WTC11 (cell line): ENCODE measurements around the gene CLEC1A. TPM values are rescaled to one million over a fixed set of nuclear protein-coding genes. Genes with fewer than 3 reads are reported as not detected.

Experiments used
- ATAC-seq: fragments of 200-7000 bp; cut with Tn5 transposase; 2 replicates; pipeline ENCODE4 v1.10.0; 2021; ENCODE audit warnings: mild to moderate bottlenecking, moderate library complexity
- CTCF ChIA-PET: fragments of 300-600 bp; sonication (Branson Sonifier 250); formaldehyde crosslinking; loops from one replicate; lab custom pipeline; 2021; ENCODE audit warnings: antibody characterized with exemption; lab: Charles Lee
- POLR2A ChIA-PET: fragments of 350-600 bp; sonication (Branson Sonifier 250); formaldehyde crosslinking; loops from one replicate; lab custom pipeline; 2021; ENCODE audit warnings: antibody characterized with exemption; lab: Charles Lee
- DNase-seq: peaks from one replicate; pipeline ENCODE4 v3.0.0; 2021; ENCODE audit warnings: low spot score
- H3K27ac Mint-ChIP-seq: 2 replicates; pipeline ENCODE4 v1.8.0; 2021; ENCODE audit warnings: mixed read lengths
- H3K27me3 Mint-ChIP-seq: 2 replicates; pipeline ENCODE4 v1.8.0; 2021; ENCODE audit warnings: low read depth, mild to moderate bottlenecking, moderate library complexity, mixed read lengths
- H3K36me3 Mint-ChIP-seq: 2 replicates; pipeline ENCODE4 v1.8.0; 2021; ENCODE audit warnings: mixed read lengths
- H3K4me1 Mint-ChIP-seq: 2 replicates; pipeline ENCODE4 v1.8.0; 2022; ENCODE audit warnings: mixed read lengths
- H3K4me3 Mint-ChIP-seq: 2 replicates; pipeline ENCODE4 v1.8.0; 2021; ENCODE audit warnings: mild to moderate bottlenecking, moderate library complexity, mixed read lengths
- H3K9me3 Mint-ChIP-seq: 2 replicates; pipeline ENCODE4 v1.8.0; 2021; ENCODE audit warnings: mixed read lengths
- ATF3 ChIP-seq: sonication (generic); formaldehyde crosslinking; conservative IDR thresholded peaks from 2 replicates; pipeline ENCODE4 v1.8.1; 2022; ENCODE audit warnings: mild to moderate bottlenecking, missing genetic modification reagents
- ATF6 ChIP-seq: sonication (generic); formaldehyde crosslinking; IDR thresholded peaks from 2 replicates; pipeline ENCODE4 v1.8.1; 2023; ENCODE audit warnings: mild to moderate bottlenecking, missing genetic modification reagents
- ESRRA ChIP-seq: sonication (generic); formaldehyde crosslinking; IDR thresholded peaks from 2 replicates; pipeline ENCODE4 v1.8.1; 2022; ENCODE audit warnings: mild to moderate bottlenecking, missing genetic modification reagents, borderline replicate concordance
- FOXJ3 ChIP-seq: sonication (generic); formaldehyde crosslinking; IDR thresholded peaks from 2 replicates; pipeline ENCODE4 v1.9.0; 2021; ENCODE audit warnings: missing genetic modification reagents, mild to moderate bottlenecking, borderline replicate concordance
- FOXP1 ChIP-seq: sonication (generic); formaldehyde crosslinking; IDR thresholded peaks from 2 replicates; pipeline ENCODE4 v1.8.0; 2022; ENCODE audit warnings: missing genetic modification reagents, mild to moderate bottlenecking, moderate library complexity, borderline replicate concordance
- IRF1 ChIP-seq: sonication (generic); formaldehyde crosslinking; IDR thresholded peaks from 2 replicates; pipeline ENCODE4 v1.8.0; 2023; ENCODE audit warnings: missing genetic modification reagents
- RELA ChIP-seq: sonication (generic); formaldehyde crosslinking; IDR thresholded peaks from 2 replicates; pipeline ENCODE4 v1.8.1; 2022; ENCODE audit warnings: missing genetic modification reagents, mild to moderate bottlenecking, borderline replicate concordance
- SMAD3 ChIP-seq: sonication (generic); formaldehyde crosslinking; IDR thresholded peaks from 2 replicates; pipeline ENCODE4 v1.8.0; 2022; ENCODE audit warnings: missing genetic modification reagents, mild to moderate bottlenecking, borderline replicate concordance
- SOX15 ChIP-seq: fragments of 250-450 bp; sonication (Bioruptor Pico); IDR thresholded peaks from 2 replicates; pipeline ENCODE4 v1.9.0; 2021; ENCODE audit warnings: mild to moderate bottlenecking
- TCF7 ChIP-seq: sonication (generic); formaldehyde crosslinking; IDR thresholded peaks from 2 replicates; pipeline ENCODE4 v1.8.0; 2022; ENCODE audit warnings: mild to moderate bottlenecking, low read depth, missing genetic modification reagents, moderate library complexity
- TEAD1 ChIP-seq: sonication (generic); formaldehyde crosslinking; IDR thresholded peaks from 2 replicates; pipeline ENCODE4 v1.8.0; 2022; ENCODE audit warnings: mild to moderate bottlenecking, missing genetic modification reagents
- USF1 ChIP-seq: sonication (generic); formaldehyde crosslinking; IDR thresholded peaks from 2 replicates; pipeline ENCODE4 v1.8.0; 2022; ENCODE audit warnings: mild to moderate bottlenecking, missing genetic modification reagents
- ZNF423 ChIP-seq: fragments of 250-450 bp; sonication (Bioruptor Pico); IDR thresholded peaks from 2 replicates; pipeline ENCODE4 v2.1.2; 2022; ENCODE audit warnings: mild to moderate bottlenecking, moderate library complexity
- ZNF425 ChIP-seq: fragments of 250-450 bp; sonication (Bioruptor Pico); conservative IDR thresholded peaks from 2 replicates; pipeline ENCODE4 v1.9.0; 2021; ENCODE audit warnings: mild to moderate bottlenecking
- total RNA-seq: library from RNA; stranded (reverse); gene quantifications from 3 replicates; pipeline ENCODE4 v1.2.3, GENCODE V29; 2021
- TF ChIP-seq, protein P1 (sequence below): sonication (generic); formaldehyde crosslinking; IDR thresholded peaks from 2 replicates; pipeline ENCODE4 v1.8.1; 2022; ENCODE audit warnings: mild to moderate bottlenecking, missing genetic modification reagents, moderate library complexity, borderline replicate concordance
- TF ChIP-seq, protein P2 (sequence below): fragments of 250-450 bp; sonication (Bioruptor Pico); IDR thresholded peaks from 2 replicates; pipeline ENCODE4 v1.9.0; 2021; ENCODE audit warnings: mild to moderate bottlenecking
- TF ChIP-seq, protein P3 (sequence below): sonication (generic); formaldehyde crosslinking; IDR thresholded peaks from 2 replicates; pipeline ENCODE4 v1.8.1; 2023; ENCODE audit warnings: mild to moderate bottlenecking, missing genetic modification reagents, moderate library complexity
- TF ChIP-seq, protein P4 (sequence below): sonication (generic); formaldehyde crosslinking; IDR thresholded peaks from 2 replicates; pipeline ENCODE4 v1.8.1; 2022; ENCODE audit warnings: mild to moderate bottlenecking, moderate library complexity, missing genetic modification reagents

CLEC1A gene
- total RNA-seq, 1 experiment from 2014 or later: not detected

GRCh38 chr12:10031321-10031720 lies 67.5 kb downstream of the CLEC1A start:
- ChIA-PET POLR2A (no interaction called here), CTCF (interaction anchor here (1.5 to 1.7 kb wide), 2 partner anchors 21 to 281 kb away, joined by 4 to 9 read pairs; partner anchors contain the start of gene CLEC12B)
- H3K4me1 Mint-ChIP-seq: peaks cover 16% of the 10 kb centered on the region
- H3K4me3 Mint-ChIP-seq: no peak overlapping the region
- peaks cover 22% of the 10 kb centered on the region for H3K9me3 Mint-ChIP-seq
- ATAC-seq: no peak
- DNase-seq: no peak
- peaks cover 9% of the 10 kb centered on the region; the same call in 1 of the 2 replicates for H3K36me3 Mint-ChIP-seq
- H3K27me3 Mint-ChIP-seq: no peaks in the 10 kb centered on the region
- H3K27ac Mint-ChIP-seq: peak overlapping the region; percentile 85
- TF ChIP-seq SOX15: no peak
- TF ChIP-seq ESRRA (CRISPR knock-in tag): no peak
- TF ChIP-seq FOXP1 (CRISPR knock-in tag): no peak
- no peak for TF ChIP-seq ATF6
- TF ChIP-seq IRF1: no peak
- no peak for TF ChIP-seq ZNF423 (CRISPR knock-in tag)
- TF ChIP-seq, protein P1, sequence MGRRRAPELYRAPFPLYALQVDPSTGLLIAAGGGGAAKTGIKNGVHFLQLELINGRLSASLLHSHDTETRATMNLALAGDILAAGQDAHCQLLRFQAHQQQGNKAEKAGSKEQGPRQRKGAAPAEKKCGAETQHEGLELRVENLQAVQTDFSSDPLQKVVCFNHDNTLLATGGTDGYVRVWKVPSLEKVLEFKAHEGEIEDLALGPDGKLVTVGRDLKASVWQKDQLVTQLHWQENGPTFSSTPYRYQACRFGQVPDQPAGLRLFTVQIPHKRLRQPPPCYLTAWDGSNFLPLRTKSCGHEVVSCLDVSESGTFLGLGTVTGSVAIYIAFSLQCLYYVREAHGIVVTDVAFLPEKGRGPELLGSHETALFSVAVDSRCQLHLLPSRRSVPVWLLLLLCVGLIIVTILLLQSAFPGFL (CRISPR knock-in tag): no peak
- TF ChIP-seq, protein P2, sequence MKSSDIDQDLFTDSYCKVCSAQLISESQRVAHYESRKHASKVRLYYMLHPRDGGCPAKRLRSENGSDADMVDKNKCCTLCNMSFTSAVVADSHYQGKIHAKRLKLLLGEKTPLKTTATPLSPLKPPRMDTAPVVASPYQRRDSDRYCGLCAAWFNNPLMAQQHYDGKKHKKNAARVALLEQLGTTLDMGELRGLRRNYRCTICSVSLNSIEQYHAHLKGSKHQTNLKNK (CRISPR knock-in tag): no peak
- TF ChIP-seq ATF3 (CRISPR knock-in tag): no peak
- TF ChIP-seq, protein P3, sequence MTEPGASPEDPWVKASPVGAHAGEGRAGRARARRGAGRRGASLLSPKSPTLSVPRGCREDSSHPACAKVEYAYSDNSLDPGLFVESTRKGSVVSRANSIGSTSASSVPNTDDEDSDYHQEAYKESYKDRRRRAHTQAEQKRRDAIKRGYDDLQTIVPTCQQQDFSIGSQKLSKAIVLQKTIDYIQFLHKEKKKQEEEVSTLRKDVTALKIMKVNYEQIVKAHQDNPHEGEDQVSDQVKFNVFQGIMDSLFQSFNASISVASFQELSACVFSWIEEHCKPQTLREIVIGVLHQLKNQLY (CRISPR knock-in tag): no peak
- TF ChIP-seq USF1 (CRISPR knock-in tag): no peak
- no peak for TF ChIP-seq SMAD3 (CRISPR knock-in tag)
- TF ChIP-seq TCF7: no peak

DNA sequence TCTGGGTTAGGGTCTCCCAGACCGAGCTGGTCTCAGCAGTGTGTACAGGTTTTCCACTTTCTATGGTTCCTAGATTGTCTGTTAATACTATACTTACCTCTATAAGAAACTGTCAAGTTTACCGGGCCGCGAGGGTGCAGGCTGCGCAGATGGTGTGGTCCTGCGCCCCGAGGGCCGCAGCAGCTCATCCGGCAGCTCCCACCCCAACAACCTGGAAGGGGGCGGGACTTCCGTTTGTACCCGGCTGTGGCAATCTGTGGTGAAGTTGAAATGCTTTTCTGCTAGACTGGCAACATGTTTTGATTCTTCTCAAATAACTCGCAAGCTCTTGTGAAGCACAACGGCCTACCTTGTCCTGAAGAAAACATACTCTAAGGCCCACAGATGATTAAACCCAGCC lies 68.3 kb downstream of the CLEC1A start, which contains the start of gene CLEC9A:
Gene CLEC9A, plus strand, starts transcription at position 237 of the 400 bp plus-strand sequence. CDS start 22,006 bp downstream, outside the sequence.
- Mint-ChIP-seq H3K4me3 (no peak within 1 kb of the TSS), H3K36me3 (peaks cover 9% of the 10 kb centered on the region; the same call in 1 of the 2 replicates), H3K27me3 (no peaks in the 10 kb centered on the region)
- ChIA-PET POLR2A (no interaction called here), CTCF (no interaction called here)
- no peak for TF ChIP-seq TEAD1
- no peak for TF ChIP-seq ZNF425 (CRISPR knock-in tag)
- TF ChIP-seq FOXJ3 (CRISPR knock-in tag): no peak
- TF ChIP-seq ESRRA (CRISPR knock-in tag): no peak
- TF ChIP-seq, protein P4, sequence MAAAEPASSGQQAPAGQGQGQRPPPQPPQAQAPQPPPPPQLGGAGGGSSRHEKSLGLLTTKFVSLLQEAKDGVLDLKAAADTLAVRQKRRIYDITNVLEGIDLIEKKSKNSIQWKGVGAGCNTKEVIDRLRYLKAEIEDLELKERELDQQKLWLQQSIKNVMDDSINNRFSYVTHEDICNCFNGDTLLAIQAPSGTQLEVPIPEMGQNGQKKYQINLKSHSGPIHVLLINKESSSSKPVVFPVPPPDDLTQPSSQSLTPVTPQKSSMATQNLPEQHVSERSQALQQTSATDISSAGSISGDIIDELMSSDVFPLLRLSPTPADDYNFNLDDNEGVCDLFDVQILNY (CRISPR knock-in tag): no peak
- TF ChIP-seq, protein P1 (CRISPR knock-in tag): no peak
- no peak for TF ChIP-seq RELA
- TF ChIP-seq, all 79 proteins: peak for 0
- no peak for DNase-seq
- Mint-ChIP-seq H3K27ac (peak within 1 kb of the TSS; percentile 85; the same call in 1 of the 2 replicates), H3K9me3 (peaks cover 29% of the 10 kb centered on the region), H3K4me1 (peaks cover 13% of the 10 kb centered on the region)
- no peak for ATAC-seq
